ENCODE data around the gene SLC7A10. TPM values are rescaled to one million over a fixed set of nuclear protein-coding genes. Genes with fewer than 3 reads are reported as not detected.

Gene SLC7A10
- total RNA-seq, 1 donor from 2014 or later, result 5.4 TPM

- no peak for DNase-seq (ENCODE audit: extremely low spot score in 2 of 2)
- H3K4me3 ChIP-seq, result no peak overlapping the region
- peaks cover 0 to 4% of the 10 kb centered on the region in 2 donors for H3K36me3 ChIP-seq
- no peaks in the 10 kb centered on the region for H3K9me3 ChIP-seq
- TF ChIP-seq CTCF (IDR thresholded peaks at IDR 0.05) (no peak), POLR2AphosphoS5 (IDR thresholded peaks at IDR 0.05; ENCODE audit: insufficient read depth in 1 of 2, low read depth in 1 of 2) (no peak), POLR2A (IDR thresholded peaks at IDR 0.05) (no peak)
- intact Hi-C loops (cut with DNase I), result loop anchor here (10.0 kb wide), 1 partner anchor 63 kb away; the partner anchor contains the start of gene WDR88
- peaks cover 15% of the 10 kb centered on the region for H3K4me1 ChIP-seq
- no peak overlapping the region for H3K27ac ChIP-seq
- H3K27me3 ChIP-seq, result no peaks in the 10 kb centered on the region
Measured at GRCh38 chr19:33198169-33198568, 27.5 kb downstream of the SLC7A10 start.

GRCh38 chr19:33197591-33198000 is 28.1 kb downstream of the SLC7A10 start:
- TF ChIP-seq POLR2AphosphoS5 (IDR thresholded peaks at IDR 0.05; ENCODE audit: insufficient read depth in 1 of 2, low read depth in 1 of 2) (no peak), CTCF (IDR thresholded peaks at IDR 0.05) (no peak), POLR2A (IDR thresholded peaks at IDR 0.05) (no peak)
- Histone ChIP-seq H3K4me3 (no peak overlapping the region), H3K27ac (no peak overlapping the region), H3K36me3 (peaks cover 0 to 4% of the 10 kb centered on the region in 2 donors), H3K9me3 (no peaks in the 10 kb centered on the region), H3K4me1 (peaks cover 15% of the 10 kb centered on the region), H3K27me3 (no peaks in the 10 kb centered on the region)
- DNase-seq (ENCODE audit: extremely low spot score in 2 of 2), result no peak
- intact Hi-C loops (cut with DNase I), result loop anchor here (10.0 kb wide), 1 partner anchor 63 kb away; the partner anchor contains the start of gene WDR88

GRCh38 chr19:33196446-33197193 is 29.0 kb downstream of the SLC7A10 start:
- intact Hi-C loops (cut with DNase I), result loop anchor here (10.0 kb wide), 1 partner anchor 62 kb away; the partner anchor contains the start of gene WDR88

GRCh38 chr19:33195645-33196347 is 29.9 kb downstream of the SLC7A10 start:
- Histone ChIP-seq H3K9me3 (no peaks in the 10 kb centered on the region), H3K4me3 (peak overlapping the region; percentile 62 to 63), H3K27me3 (no peaks in the 10 kb centered on the region), H3K36me3 (peaks cover 0 to 4% of the 10 kb centered on the region in 2 donors), H3K27ac (peak overlapping the region; percentile 75), H3K4me1 (peaks cover 15% of the 10 kb centered on the region)
- TF ChIP-seq CTCF (IDR thresholded peaks at IDR 0.05) (no peak), POLR2AphosphoS5 (IDR thresholded peaks at IDR 0.05; ENCODE audit: insufficient read depth in 1 of 2, low read depth in 1 of 2) (no peak)
- no peak for DNase-seq (ENCODE audit: extremely low spot score in 2 of 2)
- intact Hi-C loops (cut with DNase I), result loop anchor here (10.0 kb wide), 1 partner anchor 61 kb away; the partner anchor contains the start of gene WDR88

More at GRCh38 chr19:33196446-33197193, 29.0 kb downstream of the SLC7A10 start:
- DNase-seq (ENCODE audit: extremely low spot score in 2 of 2), result no peak
- Histone ChIP-seq H3K4me1 (peaks cover 15% of the 10 kb centered on the region), H3K27me3 (no peaks in the 10 kb centered on the region), H3K36me3 (peaks cover 0 to 4% of the 10 kb centered on the region in 2 donors), H3K4me3 (no peak overlapping the region), H3K9me3 (no peaks in the 10 kb centered on the region), H3K27ac (no peak overlapping the region)
- TF ChIP-seq CTCF (IDR thresholded peaks at IDR 0.05) (no peak), POLR2AphosphoS5 (IDR thresholded peaks at IDR 0.05; ENCODE audit: insufficient read depth in 1 of 2, low read depth in 1 of 2) (no peak), POLR2A (IDR thresholded peaks at IDR 0.05) (no peak)

Data from vagina (tissue), 2 donors.